H1 (cell line): ENCODE data around the gene SCYL2.

Experiments used
- EP300 ChIP-seq, 2 experiments: IDR thresholded peaks; 1 replicate in 1 of 2; 2 replicates in 1 of 2; pipeline ENCODE4 v1.6.1; 2011 to 2012; ENCODE audit warnings: low read depth in 2 of 2, low read length in 2 of 2, mild to moderate bottlenecking in 2 of 2, borderline replicate concordance in 1 of 2, inconsistent platforms in 1 of 2, moderate library complexity in 1 of 2
- POLR2A ChIP-seq, 2 experiments: IDR thresholded peaks; 1 replicate in 1 of 2; 2 replicates in 1 of 2; pipeline ENCODE4 v1.6.1; 2011; ENCODE audit warnings: low read depth in 2 of 2, low read length in 2 of 2, mild to moderate bottlenecking in 2 of 2; ENCODE audit errors: control extremely low read depth in 1 of 2

DNA sequence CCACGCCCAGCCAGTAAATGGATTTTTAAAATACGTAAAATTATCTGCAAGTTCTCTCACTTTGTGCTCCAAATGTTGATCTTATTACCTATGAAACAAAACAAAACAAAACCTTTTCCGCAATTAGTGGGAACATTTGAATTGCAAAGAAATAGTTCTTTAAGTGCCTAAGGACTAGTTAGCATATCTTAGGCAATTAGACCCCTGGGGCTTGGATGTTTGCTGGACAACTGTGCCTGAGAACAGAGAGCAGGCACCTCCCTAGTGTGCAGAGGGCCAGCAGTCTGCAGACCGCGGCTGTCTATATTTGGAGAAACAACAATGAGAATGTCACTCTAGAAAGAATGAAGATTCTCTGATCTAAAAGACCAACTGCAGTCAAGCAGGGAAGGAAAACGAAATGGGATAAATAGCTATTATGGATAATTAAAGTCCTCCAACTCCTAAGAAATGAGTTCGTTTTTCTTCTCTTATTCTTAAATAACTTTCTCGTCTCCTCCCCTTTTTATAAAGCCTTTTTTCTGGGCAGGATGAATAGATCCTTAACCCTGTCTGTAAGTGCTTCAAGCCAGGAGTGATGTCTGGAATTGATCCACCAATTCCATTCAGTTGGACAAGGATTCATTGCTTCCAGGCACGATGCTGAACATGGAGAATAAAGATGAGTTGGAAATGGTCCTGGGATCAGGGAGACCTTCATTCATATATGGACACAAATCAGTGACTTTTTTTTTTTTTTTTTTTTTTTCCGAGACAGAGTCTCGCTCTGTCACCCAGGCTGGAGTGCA lies 106.1 kb downstream of the SCYL2 start:
- TF ChIP-seq POLR2A (IDR thresholded peaks at IDR 0.05; ENCODE audit: control extremely low read depth in 1 of 2, low read depth in 2 of 2, low read length in 2 of 2) = no peak
- no peak for TF ChIP-seq EP300 (IDR thresholded peaks at IDR 0.05; ENCODE audit: borderline replicate concordance in 1 of 2, low read depth in 2 of 2, low read length in 2 of 2)
